Stimulated activated CD8-positive, alpha-beta memory T cell treated with anti-CD3 and anti-CD28 coated beads, Interleukin-12 subunit alpha, Interleukin-12 subunit beta, amount 100 ng/mL, for 4 hours (primary cell): ENCODE measurements around the gene CGREF1.
"Not testable (repeated sequence)": the region's sequence is repeated elsewhere in the genome, so short reads cannot be mapped to it uniquely, and the experiment has no call there.

Source experiments
- DNase-seq: peaks from one replicate; pipeline ENCODE4 v3.0.0-alpha.2; 2020; ENCODE audit warnings: low read depth

CGREF1 gene

GRCh38 chr2:27087823-27088410 is 31.0 kb downstream of the CGREF1 start:
- DNase-seq: no peak

- no peak for DNase-seq
Measured at GRCh38 chr2:27086724-27087593, 32.0 kb downstream of the CGREF1 start, which contains the start of gene KHK. KHK (plus strand) TSS chr2:27086772; CDS start chr2:27087260, 488 bp downstream.

- peak; percentile 99 for DNase-seq
Measured at GRCh38 chr2:27086090-27086723, 32.7 kb downstream of the CGREF1 start.

- DNase-seq: no peak
Measured at GRCh38 chr2:27085673-27086089, 33.2 kb downstream of the CGREF1 start.

- no peak for DNase-seq
Measured at GRCh38 chr2:27085062-27085672, 33.8 kb downstream of the CGREF1 start.

- no peak for DNase-seq
Measured at GRCh38 chr2:27084297-27085061, 34.4 kb downstream of the CGREF1 start.

- no peak for DNase-seq
Measured at GRCh38 chr2:27083410-27084296, 35.3 kb downstream of the CGREF1 start.

- no peak for DNase-seq
Measured at GRCh38 chr2:27082773-27083409, 36.0 kb downstream of the CGREF1 start.

- DNase-seq: no peak
Measured at GRCh38 chr2:27081984-27082772, 36.8 kb downstream of the CGREF1 start.

GRCh38 chr2:27080603-27080936 is 38.4 kb downstream of the CGREF1 start:
- no peak for DNase-seq

GRCh38 chr2:27080140-27080469 is 38.8 kb downstream of the CGREF1 start:
- no peak for DNase-seq

- DNase-seq: no peak
Measured at GRCh38 chr2:27079233-27080139, 39.4 kb downstream of the CGREF1 start.

- DNase-seq: no peak
Measured at GRCh38 chr2:27078267-27079194, 40.4 kb downstream of the CGREF1 start, which contains the start of gene EMILIN1. EMILIN1 (plus strand) TSS chr2:27078615; CDS start chr2:27079066, 451 bp downstream.

GRCh38 chr2:27077231-27077630 is 41.7 kb downstream of the CGREF1 start:
- DNase-seq: no peak

GRCh38 chr2:27076323-27076722 is 42.6 kb downstream of the CGREF1 start:
- no peak for DNase-seq

- not testable (repeated sequence) for DNase-seq
Measured at GRCh38 chr2:27075566-27075871, 43.4 kb downstream of the CGREF1 start.

GRCh38 chr2:27074738-27075565 is 44.0 kb downstream of the CGREF1 start:
- DNase-seq: no peak
